NCI-H82 (cell line): Measurements from ENCODE around the gene HIVEP3.

Source experiments
- DNase-seq: peaks from one replicate; lab custom pipeline; 2025; lab: John Stamatoyannopoulos, UW

The HIVEP3 gene

DNA sequence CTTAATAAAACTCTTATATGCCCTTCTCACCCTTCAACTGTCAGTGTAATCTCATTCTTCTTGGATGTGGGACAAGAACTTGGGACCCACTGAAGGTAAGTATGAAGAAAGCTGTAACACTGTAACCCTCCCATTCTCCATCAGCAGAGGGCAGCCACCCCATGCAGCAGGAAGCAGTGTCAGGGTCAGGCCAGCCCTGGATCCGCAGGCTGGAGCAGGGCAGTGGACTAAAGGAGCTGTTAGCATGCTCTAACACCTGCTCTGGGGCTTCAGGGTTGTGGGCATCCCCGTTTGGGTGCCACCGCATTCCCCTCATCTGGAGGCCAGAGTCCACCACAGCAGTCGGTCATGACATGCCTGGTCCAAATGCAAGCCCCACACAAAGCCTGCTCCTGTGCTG, 156.5 kb downstream of the HIVEP3 start:
- DNase-seq: no peak

- no peak for DNase-seq
Observed at GRCh38 chr1:41758904-41759548, 159.7 kb downstream of the HIVEP3 start.

- no peak for DNase-seq
Observed at GRCh38 chr1:41758500-41758899, 160.2 kb downstream of the HIVEP3 start.

DNA sequence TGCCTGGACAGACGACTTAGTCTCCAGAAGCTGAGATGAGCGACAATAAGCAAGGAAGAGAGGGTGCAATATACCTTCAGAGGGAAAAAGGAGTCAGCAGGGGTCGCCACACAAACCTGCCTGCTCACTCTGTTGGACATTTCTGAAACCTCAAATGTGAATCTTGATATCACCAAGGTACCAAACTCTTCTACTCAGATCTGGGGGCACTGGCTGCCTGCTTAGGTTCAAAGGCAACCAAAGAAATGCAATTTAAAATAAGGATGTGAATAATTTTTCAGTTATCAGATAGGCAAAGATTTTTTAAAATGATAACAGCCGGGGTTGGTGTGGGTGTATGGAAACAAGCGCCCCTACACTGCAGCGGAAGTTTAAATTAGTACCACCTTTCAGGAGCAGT, 164.2 kb downstream of the HIVEP3 start:
- peak; percentile 48 for DNase-seq

DNA sequence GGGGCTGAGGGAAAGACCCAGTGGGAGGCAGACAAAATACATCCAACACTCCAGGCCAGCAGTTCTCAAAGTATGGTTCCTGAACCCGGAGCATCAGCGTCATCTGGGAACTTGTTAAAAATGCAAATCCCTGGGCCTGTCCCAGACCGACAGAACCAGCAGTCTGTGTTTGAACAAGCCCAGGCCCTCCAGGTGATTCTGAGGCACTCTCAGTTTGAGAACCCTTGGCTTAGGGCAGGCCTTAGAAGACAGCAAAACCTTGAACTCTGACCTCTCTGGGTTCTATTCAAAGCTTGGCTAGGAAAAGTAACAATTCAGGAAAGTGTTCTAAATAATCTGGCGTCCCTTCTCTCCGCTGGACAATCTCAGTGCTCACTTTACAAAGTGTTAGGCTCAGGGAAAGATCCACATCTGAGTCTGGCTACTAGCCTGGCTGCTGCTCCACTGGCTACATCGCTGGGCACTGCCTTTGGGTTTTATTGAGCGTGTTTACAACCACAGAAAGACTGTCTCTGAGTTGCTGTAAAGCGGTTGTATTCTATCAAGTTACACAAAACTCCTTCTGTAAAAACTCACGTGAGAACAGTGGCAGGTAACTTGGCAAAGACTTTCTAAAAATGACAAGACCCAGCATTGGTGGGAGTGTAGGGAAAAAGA, 166.1 kb downstream of the HIVEP3 start:
- no peak for DNase-seq

- no peak for DNase-seq
Observed at GRCh38 chr1:41751804-41752513, 166.8 kb downstream of the HIVEP3 start.

- no peak for DNase-seq
Observed at GRCh38 chr1:41749991-41750745, 168.6 kb downstream of the HIVEP3 start.

DNA sequence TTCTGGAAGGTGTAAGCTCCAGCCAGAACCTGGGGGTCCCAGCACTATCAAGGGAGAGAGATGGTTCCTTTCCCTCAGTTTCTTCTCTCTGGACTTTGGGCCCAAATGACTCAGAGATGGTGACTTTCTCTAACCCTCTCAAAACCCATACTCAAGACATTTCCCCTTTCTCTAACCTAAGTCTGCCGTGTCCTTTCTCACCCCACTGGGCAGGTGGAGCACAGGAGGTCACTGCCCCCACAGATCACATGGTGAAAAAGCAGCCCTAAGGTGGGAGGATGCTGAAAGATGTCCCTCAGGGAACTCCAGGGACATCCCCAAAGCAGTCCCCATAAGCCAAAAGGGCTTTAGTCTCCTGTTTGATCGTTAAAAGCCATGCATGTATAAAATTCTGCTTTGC, 173.7 kb downstream of the HIVEP3 start:
- DNase-seq: no peak

DNA sequence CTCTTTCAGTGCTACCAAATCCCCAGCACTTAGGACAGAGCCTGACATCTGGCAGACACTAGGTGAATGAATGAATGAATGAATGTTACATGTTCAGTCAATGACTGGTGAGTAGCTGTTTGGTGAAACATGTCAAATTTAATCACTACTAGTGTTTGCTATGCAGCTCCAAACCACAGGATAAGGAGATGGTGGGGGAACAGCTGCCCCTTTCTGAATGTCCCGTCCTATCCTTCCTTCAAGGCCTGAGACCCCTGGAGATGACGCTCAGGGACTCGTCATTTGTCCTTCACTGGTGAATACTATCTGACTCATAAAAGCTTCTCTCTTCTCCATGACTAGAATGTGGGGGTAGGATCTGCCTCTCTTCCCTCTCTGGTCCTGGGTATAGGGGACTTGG, 175.4 kb downstream of the HIVEP3 start:
- no peak for DNase-seq

- DNase-seq: no peak
Observed at GRCh38 chr1:41742219-41742618, 176.5 kb downstream of the HIVEP3 start.

DNA sequence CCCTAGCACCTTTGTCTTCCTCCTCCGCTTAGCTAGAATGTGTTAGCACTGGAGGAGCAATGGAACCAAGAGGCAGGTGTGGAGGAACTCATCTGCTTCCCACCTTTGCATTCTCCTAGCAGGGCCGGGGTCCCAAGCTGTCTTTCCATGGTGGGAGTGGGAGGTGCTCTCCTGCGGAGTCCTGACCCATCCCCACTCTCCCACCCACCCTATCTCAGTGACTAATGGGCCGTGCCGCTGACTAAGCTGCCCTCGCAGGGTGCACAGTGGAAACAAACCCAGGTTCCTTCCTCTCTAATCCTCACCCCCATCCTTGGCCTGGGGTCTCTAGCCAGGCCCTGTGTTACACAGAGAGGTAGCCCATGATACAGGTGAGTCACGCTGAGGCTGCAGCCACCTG, 177.5 kb downstream of the HIVEP3 start:
- DNase-seq: no peak

GRCh38 chr1:41740630-41741239, 178.0 kb downstream of the HIVEP3 start:
- no peak for DNase-seq

DNA sequence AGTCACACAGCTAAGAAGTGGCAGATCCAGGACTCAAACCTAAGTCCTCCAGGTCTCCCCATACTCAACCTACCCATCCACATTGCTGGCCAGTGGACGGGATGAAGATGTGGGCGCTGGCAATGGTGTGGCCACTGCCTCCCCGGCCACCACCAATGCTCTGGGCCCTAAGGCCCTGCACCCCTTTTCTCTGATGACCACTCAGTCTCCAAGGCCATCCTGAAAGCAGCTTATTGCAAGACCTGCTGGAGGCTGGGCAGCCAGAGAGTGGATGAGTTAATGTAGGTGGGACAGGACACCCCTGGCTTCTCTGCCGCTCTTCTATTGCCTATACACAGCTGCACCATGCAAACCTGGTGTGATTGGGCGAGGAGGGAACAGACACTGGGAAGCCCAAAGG, 178.7 kb downstream of the HIVEP3 start:
- DNase-seq: no peak

DNA sequence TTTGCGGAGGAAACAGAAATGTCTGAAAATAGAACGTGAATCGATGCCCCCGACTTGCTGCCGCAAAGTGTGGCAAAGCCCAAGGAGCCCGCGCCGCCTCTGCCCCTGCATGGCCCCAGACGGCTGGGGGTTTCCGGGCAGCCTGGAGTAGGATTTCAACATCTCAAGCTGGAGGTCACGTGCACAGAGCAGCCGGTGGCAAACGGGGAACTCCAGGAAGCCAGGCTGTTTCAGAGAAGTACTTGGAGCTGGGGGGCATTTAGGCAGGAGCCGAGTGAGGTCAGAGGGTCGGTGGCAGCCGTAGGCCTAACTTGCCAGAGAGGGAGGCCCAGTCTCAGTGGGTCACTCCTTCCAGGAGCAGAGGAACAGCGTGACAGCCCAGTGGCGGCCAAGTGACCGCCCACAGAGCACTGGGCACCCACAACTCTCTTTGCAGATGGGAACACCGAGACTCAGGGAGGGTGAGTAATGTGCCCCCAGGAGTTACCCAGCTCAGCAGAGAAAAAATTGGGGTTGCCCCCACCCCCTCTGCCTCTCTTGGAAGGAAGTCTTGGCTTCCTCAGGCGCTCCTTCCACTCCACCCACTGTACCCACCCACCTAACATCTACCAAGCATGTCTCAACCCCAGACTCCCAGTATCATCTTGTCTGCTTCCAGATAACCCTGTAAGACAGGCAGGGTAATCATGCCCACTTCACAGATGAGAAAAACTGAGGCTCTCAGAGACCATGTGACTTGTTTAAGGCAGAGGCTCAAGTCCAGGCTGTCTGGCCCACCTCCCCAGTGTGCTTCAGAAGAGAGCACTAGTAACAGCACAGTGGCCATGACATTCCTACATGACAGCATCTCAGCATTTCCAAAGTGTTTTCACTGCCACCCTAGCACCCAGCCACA, 179.4 kb downstream of the HIVEP3 start:
- DNase-seq: no peak

DNA sequence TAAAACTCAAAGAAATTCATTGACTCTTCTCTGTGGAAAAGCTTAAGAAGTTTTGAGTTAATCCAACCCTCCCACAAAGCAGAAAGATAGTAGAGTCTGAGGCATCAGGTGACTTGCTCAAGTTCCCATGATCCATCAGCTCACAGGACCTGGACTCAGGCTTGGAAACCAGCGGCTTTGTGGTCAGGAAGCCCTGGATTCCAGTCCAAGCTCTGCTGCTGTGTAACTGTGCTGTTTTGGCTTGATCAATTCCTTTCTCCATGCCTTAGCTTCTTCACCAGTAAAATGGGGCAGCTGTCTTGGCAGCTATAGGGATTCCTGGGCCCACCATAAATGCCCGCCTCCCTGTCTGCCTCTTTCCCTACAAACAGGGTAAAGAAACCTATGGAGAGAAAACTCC, 180.2 kb downstream of the HIVEP3 start:
- no peak for DNase-seq

- DNase-seq: no peak
Observed at GRCh38 chr1:41738006-41738405, 180.7 kb downstream of the HIVEP3 start.

- no peak for DNase-seq
Observed at GRCh38 chr1:41735631-41736260, 183.0 kb downstream of the HIVEP3 start.

DNA sequence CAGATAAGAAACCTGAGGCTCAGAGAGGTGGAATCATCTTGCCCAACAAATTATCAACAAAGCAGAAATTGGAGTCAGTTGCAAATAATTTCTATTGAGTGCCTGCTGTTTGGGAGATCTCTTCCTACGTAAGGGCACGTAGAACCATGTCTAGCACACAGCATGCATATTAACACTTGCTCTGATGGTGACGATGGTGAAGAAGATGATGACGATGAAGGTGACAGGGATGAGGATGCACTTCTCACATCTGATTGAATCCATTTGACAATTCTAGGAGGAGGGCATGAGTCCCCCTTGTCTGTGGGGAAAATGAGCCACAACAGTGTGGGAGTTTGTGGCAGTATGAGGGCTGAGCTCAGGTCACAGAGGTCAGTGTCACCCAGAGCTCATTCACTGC, 183.6 kb downstream of the HIVEP3 start:
- DNase-seq: no peak

DNA sequence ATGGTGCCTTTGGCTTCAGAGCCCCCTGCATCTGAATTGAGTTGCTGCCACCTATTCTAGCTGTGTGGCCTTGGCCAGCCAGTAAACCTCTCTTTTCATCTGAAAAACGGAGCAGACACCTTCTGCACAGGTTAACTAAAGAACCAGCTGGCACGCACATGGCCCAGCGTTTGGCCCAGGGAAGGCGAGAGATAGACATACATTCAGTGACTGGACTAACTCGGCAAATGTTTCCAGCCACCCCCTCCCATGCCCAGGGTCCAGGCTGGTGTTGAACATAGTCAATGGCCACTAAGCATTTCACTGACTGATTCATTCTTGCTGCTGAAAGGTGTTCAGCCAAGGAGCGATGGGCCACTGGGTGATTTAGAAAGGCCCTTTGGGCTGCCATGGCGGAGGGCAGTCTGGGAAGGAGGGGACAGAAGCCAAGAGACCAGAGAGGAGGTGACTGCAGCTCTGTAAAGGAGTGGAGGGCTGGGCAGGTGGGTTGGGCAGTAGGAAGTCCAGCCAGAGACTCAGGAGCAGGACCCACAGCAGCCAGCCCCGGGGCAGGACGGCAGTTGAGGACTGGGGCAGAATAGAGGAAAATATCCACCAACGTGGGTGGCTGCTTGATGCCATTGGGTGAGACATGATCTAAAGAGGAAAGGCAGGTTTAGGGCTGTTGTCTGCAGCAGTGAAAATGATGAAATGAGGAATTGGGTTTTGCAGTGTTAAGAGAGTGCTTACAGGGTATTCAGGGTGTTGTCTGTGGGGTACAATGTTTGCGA, 184.3 kb downstream of the HIVEP3 start:
- DNase-seq: no peak

- DNase-seq: no peak
Observed at GRCh38 chr1:41733725-41734124, 185.0 kb downstream of the HIVEP3 start.
